Lung (tissue), 16 donors: ENCODE measurements around the gene TRIM34. TPM values are rescaled to one million over a fixed set of nuclear protein-coding genes. Genes with fewer than 3 reads are reported as not detected.

Source experiments
- ATAC-seq: fragments of 200-7000 bp; cut with Tn5 transposase; one replicate; pipeline ENCODE4 v1.9.1; 2020; ENCODE audit warnings: moderate number of reproducible peaks; ENCODE audit not compliant: insufficient read depth, low FRiP score
- DNase-seq, 3 donors: peaks; one replicate each; pipeline ENCODE4 v3.0.0-alpha.2; 2013 to 2017
- H3K27ac ChIP-seq, 2 donors: one replicate each; pipeline ENCODE4 v1.5.1; 2013; ENCODE audit warnings: mild to moderate bottlenecking in 2 of 2, moderate library complexity in 2 of 2, control low read depth in 1 of 2, inconsistent platforms in 1 of 2, low read depth in 1 of 2, low read length in 1 of 2
- H3K27me3 ChIP-seq, 3 donors: one replicate each; pipeline ENCODE4 v1.5.1; 2013; ENCODE audit warnings: low read length in 2 of 3; ENCODE audit not compliant: control insufficient read depth in 3 of 3, insufficient read depth in 3 of 3
- H3K36me3 ChIP-seq, 4 donors: one replicate each; pipeline ENCODE4 v1.5.1; 2013; ENCODE audit warnings: low read length in 4 of 4, mild to moderate bottlenecking in 1 of 4, moderate library complexity in 1 of 4; ENCODE audit not compliant: control insufficient read depth in 4 of 4, insufficient read depth in 4 of 4
- H3K4me1 ChIP-seq, 5 donors: one replicate each; pipeline ENCODE4 v1.5.1; 2013; ENCODE audit warnings: low read length in 5 of 5, mild to moderate bottlenecking in 2 of 5, moderate library complexity in 1 of 5; ENCODE audit not compliant: control insufficient read depth in 5 of 5, insufficient read depth in 5 of 5
- H3K4me3 ChIP-seq: one replicate; pipeline ENCODE4 v1.5.1; 2013; ENCODE audit warnings: mild to moderate bottlenecking, control low read depth, moderate library complexity
- H3K9ac ChIP-seq, 2 donors: one replicate each; pipeline ENCODE4 v1.5.1; 2013; ENCODE audit warnings: low read length in 2 of 2, control low read depth in 1 of 2; ENCODE audit not compliant: insufficient read depth in 1 of 2
- H3K9me3 ChIP-seq, 4 donors: one replicate each; pipeline ENCODE4 v1.5.1; 2013; ENCODE audit warnings: low read length in 3 of 4, mild to moderate bottlenecking in 1 of 4, moderate library complexity in 1 of 4; ENCODE audit not compliant: control insufficient read depth in 4 of 4, insufficient read depth in 3 of 4
- WGBS, 2 donors: extraction: QIAGEN DNeasy Blood & Tissue Kit; methylation state at CpG; one replicate each; pipeline ENCODE4 v1.1.7; 2013; 5-methylcytosine and 5-hydroxymethylcytosine counted together
- long read RNA-seq, 5 donors: transcript quantifications; one replicate each; lab custom pipeline, GENCODE V29; 2026
- polyA plus RNA-seq, 2 donors: library from polyadenylated mRNA; stranded (reverse); fragments of 200-250 nt; gene quantifications; one replicate each; pipeline ENCODE4 v1.2.1, GENCODE V29; 2013
- total RNA-seq, 2 donors: library from RNA; depleted of rRNA in 1 of 2; stranded (reverse); fragments of >200 nt in 1 of 2; gene quantifications; one replicate each; pipeline ENCODE4 v1.2.1, GENCODE V29; 2014 to 2021
- TF ChIP-seq, protein P1 (sequence below): IDR thresholded peaks from 2 replicates; pipeline ENCODE4 v1.5.1; 2012; ENCODE audit warnings: mild to moderate bottlenecking; ENCODE audit errors: control extremely low read depth, extremely low read depth
- donor health status: control.
- donor health status: control.
- donor health status: Bipolar disorder and iron deficiency.
- donor health status: healthy.
- donor health status: DM: yes; HTN: yes; CAD: no.

The TRIM34 gene, protein sequence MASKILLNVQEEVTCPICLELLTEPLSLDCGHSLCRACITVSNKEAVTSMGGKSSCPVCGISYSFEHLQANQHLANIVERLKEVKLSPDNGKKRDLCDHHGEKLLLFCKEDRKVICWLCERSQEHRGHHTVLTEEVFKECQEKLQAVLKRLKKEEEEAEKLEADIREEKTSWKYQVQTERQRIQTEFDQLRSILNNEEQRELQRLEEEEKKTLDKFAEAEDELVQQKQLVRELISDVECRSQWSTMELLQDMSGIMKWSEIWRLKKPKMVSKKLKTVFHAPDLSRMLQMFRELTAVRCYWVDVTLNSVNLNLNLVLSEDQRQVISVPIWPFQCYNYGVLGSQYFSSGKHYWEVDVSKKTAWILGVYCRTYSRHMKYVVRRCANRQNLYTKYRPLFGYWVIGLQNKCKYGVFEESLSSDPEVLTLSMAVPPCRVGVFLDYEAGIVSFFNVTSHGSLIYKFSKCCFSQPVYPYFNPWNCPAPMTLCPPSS
- total RNA-seq (10 to 100 TPM in 1 of 2 donors, 1 to 10 TPM in 1; 8.5 to 10.9 TPM), polyA plus RNA-seq (1 to 10 TPM; 4.1 to 8.0 TPM)
- long read RNA-seq, donor 1, partial matches to known transcripts: 0 of 4 reads
- long read RNA-seq, donor 1, other reads (novel, unspliced or antisense): 0 of 4 reads
- long read RNA-seq, donor 2: 0 reads
- long read RNA-seq, donor 3: 0 reads
- long read RNA-seq, donor 4, partial matches to known transcripts: 0 of 1 reads
- long read RNA-seq, donor 4, other reads (novel, unspliced or antisense): 0 of 1 reads
- long read RNA-seq, donor 5, partial matches to known transcripts: 0 of 2 reads
- long read RNA-seq, donor 5, other reads (novel, unspliced or antisense): 0 of 2 reads

DNA sequence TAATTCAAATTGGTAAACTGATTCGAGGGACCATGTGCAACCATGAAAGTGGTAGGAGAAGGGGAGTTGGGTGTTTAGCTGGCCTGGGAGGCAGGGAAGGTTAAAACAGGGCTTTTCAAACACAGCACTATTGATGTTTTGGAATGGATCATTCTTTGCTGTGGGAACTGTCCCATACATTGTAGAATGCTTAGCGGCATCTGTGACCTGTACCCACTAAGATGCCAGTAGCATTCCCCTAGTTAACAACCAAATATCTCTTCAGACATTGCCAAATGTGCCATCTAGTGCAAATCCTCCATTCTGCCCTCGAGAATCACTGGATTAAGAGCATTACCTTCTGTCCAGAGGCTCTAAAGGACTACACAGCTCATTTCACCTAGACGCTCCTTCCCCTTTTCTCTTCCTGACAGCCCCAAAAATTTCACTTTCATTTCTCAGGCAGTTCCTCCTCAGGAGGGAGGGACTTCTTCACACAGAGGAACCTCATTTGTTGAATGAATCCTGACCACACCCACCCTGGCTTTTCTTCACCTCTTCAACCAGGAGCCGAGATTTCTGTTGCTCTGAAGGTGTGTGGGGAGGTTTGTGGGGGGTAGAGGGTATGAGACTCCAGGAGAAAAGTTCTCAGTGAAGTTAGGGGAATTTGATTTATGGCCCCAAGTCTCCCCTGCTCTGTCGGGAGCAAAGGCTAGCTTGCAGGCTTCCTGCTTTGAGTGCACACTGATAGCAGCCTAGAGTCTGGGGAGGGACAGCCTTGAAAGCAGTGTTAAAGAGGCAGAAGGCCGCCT is at the start of gene TRIM34:
TRIM34 (plus strand) TSS at position 513 of the 791 bp plus-strand sequence. CDS start 7,331 bp downstream, outside the sequence.
- H3K4me1 ChIP-seq: peaks cover 3 to 18% (median 10%) of the 10 kb centered on the region in 5 donors
- WGBS, 2 donors: 12 to 18% methylated on average over 7 of the region's 7 CpGs
- ATAC-seq (peak; percentile 92), DNase-seq (peak; percentile 66 to 90 (median 86))
- peak within 1 kb of the TSS; percentile 50 to 91 for H3K9ac ChIP-seq
- H3K36me3 ChIP-seq: no peaks in the 10 kb centered on the region
- no peaks in the 10 kb centered on the region for H3K27me3 ChIP-seq
- H3K9me3 ChIP-seq: no peaks in the 10 kb centered on the region
- peak within 1 kb of the TSS; percentile 57 to 85 for H3K27ac ChIP-seq
- TF ChIP-seq, protein P1, sequence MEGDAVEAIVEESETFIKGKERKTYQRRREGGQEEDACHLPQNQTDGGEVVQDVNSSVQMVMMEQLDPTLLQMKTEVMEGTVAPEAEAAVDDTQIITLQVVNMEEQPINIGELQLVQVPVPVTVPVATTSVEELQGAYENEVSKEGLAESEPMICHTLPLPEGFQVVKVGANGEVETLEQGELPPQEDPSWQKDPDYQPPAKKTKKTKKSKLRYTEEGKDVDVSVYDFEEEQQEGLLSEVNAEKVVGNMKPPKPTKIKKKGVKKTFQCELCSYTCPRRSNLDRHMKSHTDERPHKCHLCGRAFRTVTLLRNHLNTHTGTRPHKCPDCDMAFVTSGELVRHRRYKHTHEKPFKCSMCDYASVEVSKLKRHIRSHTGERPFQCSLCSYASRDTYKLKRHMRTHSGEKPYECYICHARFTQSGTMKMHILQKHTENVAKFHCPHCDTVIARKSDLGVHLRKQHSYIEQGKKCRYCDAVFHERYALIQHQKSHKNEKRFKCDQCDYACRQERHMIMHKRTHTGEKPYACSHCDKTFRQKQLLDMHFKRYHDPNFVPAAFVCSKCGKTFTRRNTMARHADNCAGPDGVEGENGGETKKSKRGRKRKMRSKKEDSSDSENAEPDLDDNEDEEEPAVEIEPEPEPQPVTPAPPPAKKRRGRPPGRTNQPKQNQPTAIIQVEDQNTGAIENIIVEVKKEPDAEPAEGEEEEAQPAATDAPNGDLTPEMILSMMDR: no peak
- H3K4me3 ChIP-seq: peak within 1 kb of the TSS; percentile 56

DNA sequence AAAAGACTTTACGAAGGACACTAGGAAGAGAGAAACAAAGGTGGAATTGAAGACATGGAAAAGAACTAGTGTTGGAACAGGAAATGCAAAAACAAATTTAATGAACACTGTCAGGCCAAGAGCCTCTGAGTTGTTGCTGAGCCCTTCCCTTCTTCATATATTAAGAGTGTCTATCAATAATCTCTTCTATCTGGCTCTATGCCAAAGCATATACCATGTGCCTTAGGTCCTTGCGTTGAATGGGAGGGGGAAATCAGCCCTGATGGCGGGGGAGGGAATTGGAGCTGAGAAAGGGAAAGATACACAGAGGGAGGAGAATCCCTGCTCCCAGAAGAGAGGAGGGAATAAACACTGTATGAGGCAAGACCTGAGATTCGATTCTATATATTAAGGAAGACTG is 49.6 kb upstream of the TRIM34 start:
- TF ChIP-seq, protein P1: no peak
- DNase-seq (no peak), ATAC-seq (no peak)
- Histone ChIP-seq H3K27me3 (peaks cover 0 to 3% (median 0%) of the 10 kb centered on the region in 3 donors), H3K27ac (no peak overlapping the region), H3K4me1 (no peaks in the 10 kb centered on the region), H3K9me3 (no peaks in the 10 kb centered on the region), H3K4me3 (no peak overlapping the region), H3K9ac (no peak overlapping the region), H3K36me3 (no peaks in the 10 kb centered on the region)
- 70 to 77% methylated on average over 4 of the region's 4 CpGs for WGBS, 2 donors

DNA sequence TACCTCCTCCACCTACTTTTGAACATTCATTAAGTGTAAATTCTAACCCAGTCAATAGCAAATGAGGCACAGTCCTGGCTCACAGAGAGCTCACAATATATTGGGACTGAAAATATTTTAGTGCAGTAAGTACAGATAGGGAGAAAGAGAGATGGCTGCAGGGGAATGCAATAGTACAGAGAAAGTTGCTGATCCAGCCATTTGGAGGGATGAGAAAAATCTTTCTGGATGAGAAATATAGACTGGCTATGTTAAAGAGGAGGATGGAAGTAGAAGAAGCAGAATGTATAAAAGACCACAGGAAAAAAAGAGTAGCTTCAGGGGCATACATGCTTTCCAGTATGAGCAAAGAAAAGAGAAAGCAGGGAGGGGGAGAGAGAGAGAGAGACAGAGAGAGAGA is 47.7 kb upstream of the TRIM34 start:
- H3K36me3 ChIP-seq: no peaks in the 10 kb centered on the region
- no peak overlapping the region for H3K4me3 ChIP-seq
- TF ChIP-seq, protein P1: no peak
- no peak for DNase-seq
- no peaks in the 10 kb centered on the region for H3K9me3 ChIP-seq
- no peaks in the 10 kb centered on the region for H3K4me1 ChIP-seq
- H3K27ac ChIP-seq: no peak overlapping the region
- no peak overlapping the region for H3K9ac ChIP-seq
- peaks cover 0 to 3% (median 0%) of the 10 kb centered on the region in 3 donors for H3K27me3 ChIP-seq
- no peak for ATAC-seq
